Suppressor macrophage treated with lipopolysaccharide for 4 hours (primary cell): ENCODE results near the gene TMF1.

ENCODE experiments used
- DNase-seq: peaks from one replicate; pipeline ENCODE4 v3.0.0-alpha.2; 2020

The TMF1 gene

GRCh38 chr3:69079269-69080159, 27.4 kb upstream of the TMF1 start:
- DNase-seq: no peak

- no peak for DNase-seq
Observed at GRCh38 chr3:69072928-69073327, 20.8 kb upstream of the TMF1 start.

GRCh38 chr3:69066121-69066520, 14.0 kb upstream of the TMF1 start:
- no peak for DNase-seq

- no peak for DNase-seq
Observed at GRCh38 chr3:69065318-69065964, 13.3 kb upstream of the TMF1 start.

- no peak for DNase-seq
Observed at GRCh38 chr3:69063636-69064035, 11.5 kb upstream of the TMF1 start.

GRCh38 chr3:69059688-69060087, 7.6 kb upstream of the TMF1 start:
- no peak for DNase-seq

GRCh38 chr3:69058947-69059224, 6.8 kb upstream of the TMF1 start:
- no peak for DNase-seq

GRCh38 chr3:69058180-69058946, 6.2 kb upstream of the TMF1 start:
- DNase-seq: no peak

- no peak for DNase-seq
Observed at GRCh38 chr3:69052472-69052898, 352 bp upstream of the TMF1 start.

- no peak for DNase-seq
Observed at GRCh38 chr3:69048990-69049389, 3.1 kb downstream of the TMF1 start.

- no peak for DNase-seq
Observed at GRCh38 chr3:69044608-69045007, 7.5 kb downstream of the TMF1 start.

GRCh38 chr3:69033470-69033869, 18.7 kb downstream of the TMF1 start:
- DNase-seq: peak; percentile 93

GRCh38 chr3:69032737-69033136, 19.4 kb downstream of the TMF1 start:
- DNase-seq: no peak

- no peak for DNase-seq
Observed at GRCh38 chr3:69032142-69032541, 20.0 kb downstream of the TMF1 start.

GRCh38 chr3:69031635-69032034, 20.5 kb downstream of the TMF1 start:
- DNase-seq: no peak

GRCh38 chr3:69020857-69021256, 31.3 kb downstream of the TMF1 start:
- no peak for DNase-seq

GRCh38 chr3:69020424-69020823, 31.7 kb downstream of the TMF1 start:
- no peak for DNase-seq

GRCh38 chr3:69016901-69017300, 35.2 kb downstream of the TMF1 start:
- DNase-seq: no peak

GRCh38 chr3:69016102-69016501, 36.0 kb downstream of the TMF1 start:
- DNase-seq: no peak

GRCh38 chr3:69014022-69014580, 38.0 kb downstream of the TMF1 start:
- no peak for DNase-seq

- peak; percentile 89 for DNase-seq
Observed at GRCh38 chr3:69013253-69014021, 38.7 kb downstream of the TMF1 start, which contains the start of gene EOGT. TSS of gene EOGT (minus strand) at chr3:69013684. CDS start at chr3:69009846, 3,838 bp downstream.

- DNase-seq: peak; percentile 61
Observed at GRCh38 chr3:69012800-69013252, 39.3 kb downstream of the TMF1 start.
